Uterus (tissue), 4 donors: ENCODE results near the gene RIT2. TPM values are rescaled to one million over a fixed set of nuclear protein-coding genes. Genes with fewer than 3 reads are reported as not detected.

Source experiments
- DNase-seq, 2 donors: peaks; one replicate each; pipeline ENCODE4 v3.0.0-alpha.2; 2019 to 2020
- H3K27ac ChIP-seq, 2 donors: fragments of 200-600 bp; sonication (generic); 1 replicate in 1 of 2; 2 replicates in 1 of 2; pipeline ENCODE4 v1.5.1; 2016 to 2018
- H3K27me3 ChIP-seq, 2 donors: fragments of 200-600 bp; sonication (generic); one replicate each; pipeline ENCODE4 v1.5.1; 2018 to 2019; ENCODE audit warnings: control low read depth in 1 of 2
- H3K36me3 ChIP-seq, 2 donors: fragments of 200-600 bp; sonication (generic); one replicate each; pipeline ENCODE4 v1.5.1; 2019; ENCODE audit warnings: control low read depth in 1 of 2
- H3K4me1 ChIP-seq, 2 donors: fragments of 200-600 bp; sonication (generic); one replicate each; pipeline ENCODE4 v1.5.1; 2018 to 2019; ENCODE audit warnings: control low read depth in 1 of 2
- H3K4me3 ChIP-seq, 2 donors: fragments of 200-600 bp; sonication (generic); 1 replicate in 1 of 2; 2 replicates in 1 of 2; pipeline ENCODE4 v1.5.1; 2018 to 2019; ENCODE audit warnings: mild to moderate bottlenecking in 1 of 2
- H3K9me3 ChIP-seq, 2 donors: fragments of 200-600 bp; sonication (generic); one replicate each; pipeline ENCODE4 v1.5.1; 2019; ENCODE audit warnings: control low read depth in 1 of 2
- POLR2A ChIP-seq, 2 donors: fragments of 450-650 bp; IDR thresholded peaks; one replicate each; pipeline ENCODE4 v1.6.1; 2016; ENCODE audit warnings: antibody characterized with exemption in 2 of 2, mild to moderate bottlenecking in 1 of 2, moderate library complexity in 1 of 2
- intact Hi-C: fragments of 100-400 bp; cut with DNase I; formaldehyde crosslinking; loops from one replicate; pipeline ENCODE4 v1.15.1; 2023; ENCODE audit warnings: low total_unique reads
- total RNA-seq, 4 donors: library from RNA; depleted of rRNA in 3 of 4; stranded (reverse); fragments of >200 nt in 3 of 4; gene quantifications; one replicate each; pipeline versions ENCODE4 v1.1.0 to v1.2.4, GENCODE V29; 2014 to 2023
- TF ChIP-seq, protein P1 (sequence below), 4 experiments: fragments of 200-600 bp in 2 of 4; fragments of 450-650 bp in 2 of 4; sonication (generic) in 2 of 4; IDR thresholded peaks; one replicate each; pipeline ENCODE4 v1.5.1; 2016 to 2019; ENCODE audit warnings: antibody characterized with exemption in 4 of 4, mild to moderate bottlenecking in 2 of 4, moderate library complexity in 1 of 4
- donor health status: DM: yes; HTN: yes; CAD: no.

Gene RIT2
- total RNA-seq, 4 donors from 2014 or later = not detected

DNA sequence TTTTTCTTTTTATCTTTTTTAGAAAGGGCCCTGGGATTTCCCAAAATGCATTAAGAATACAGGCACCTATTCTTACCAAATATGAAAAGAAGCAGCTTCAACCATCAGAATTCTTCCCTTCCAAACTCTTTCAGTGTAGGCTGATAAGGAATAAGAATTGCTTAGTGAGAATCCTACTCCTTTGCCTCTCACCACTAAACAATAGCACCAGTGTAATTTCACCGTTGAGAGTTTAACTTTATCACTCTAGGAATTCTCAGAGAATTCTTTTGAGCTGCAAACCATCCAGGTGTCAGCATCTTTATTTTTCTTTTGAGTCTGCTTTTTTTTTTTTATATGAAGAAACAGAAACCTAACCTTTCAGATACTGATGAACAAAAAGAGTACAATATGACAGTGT, 194.9 kb downstream of the RIT2 start:
- intact Hi-C loops = no loop called here
- no peak for TF ChIP-seq POLR2A (IDR thresholded peaks at IDR 0.05)
- TF ChIP-seq, protein P1, sequence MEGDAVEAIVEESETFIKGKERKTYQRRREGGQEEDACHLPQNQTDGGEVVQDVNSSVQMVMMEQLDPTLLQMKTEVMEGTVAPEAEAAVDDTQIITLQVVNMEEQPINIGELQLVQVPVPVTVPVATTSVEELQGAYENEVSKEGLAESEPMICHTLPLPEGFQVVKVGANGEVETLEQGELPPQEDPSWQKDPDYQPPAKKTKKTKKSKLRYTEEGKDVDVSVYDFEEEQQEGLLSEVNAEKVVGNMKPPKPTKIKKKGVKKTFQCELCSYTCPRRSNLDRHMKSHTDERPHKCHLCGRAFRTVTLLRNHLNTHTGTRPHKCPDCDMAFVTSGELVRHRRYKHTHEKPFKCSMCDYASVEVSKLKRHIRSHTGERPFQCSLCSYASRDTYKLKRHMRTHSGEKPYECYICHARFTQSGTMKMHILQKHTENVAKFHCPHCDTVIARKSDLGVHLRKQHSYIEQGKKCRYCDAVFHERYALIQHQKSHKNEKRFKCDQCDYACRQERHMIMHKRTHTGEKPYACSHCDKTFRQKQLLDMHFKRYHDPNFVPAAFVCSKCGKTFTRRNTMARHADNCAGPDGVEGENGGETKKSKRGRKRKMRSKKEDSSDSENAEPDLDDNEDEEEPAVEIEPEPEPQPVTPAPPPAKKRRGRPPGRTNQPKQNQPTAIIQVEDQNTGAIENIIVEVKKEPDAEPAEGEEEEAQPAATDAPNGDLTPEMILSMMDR (IDR thresholded peaks at IDR 0.05) = no peak
- Histone ChIP-seq H3K4me3 (no peak overlapping the region), H3K36me3 (no peaks in the 10 kb centered on the region), H3K27me3 (no peaks in the 10 kb centered on the region), H3K9me3 (no peaks in the 10 kb centered on the region), H3K4me1 (no peaks in the 10 kb centered on the region), H3K27ac (no peak overlapping the region)
- no peak for DNase-seq

DNA sequence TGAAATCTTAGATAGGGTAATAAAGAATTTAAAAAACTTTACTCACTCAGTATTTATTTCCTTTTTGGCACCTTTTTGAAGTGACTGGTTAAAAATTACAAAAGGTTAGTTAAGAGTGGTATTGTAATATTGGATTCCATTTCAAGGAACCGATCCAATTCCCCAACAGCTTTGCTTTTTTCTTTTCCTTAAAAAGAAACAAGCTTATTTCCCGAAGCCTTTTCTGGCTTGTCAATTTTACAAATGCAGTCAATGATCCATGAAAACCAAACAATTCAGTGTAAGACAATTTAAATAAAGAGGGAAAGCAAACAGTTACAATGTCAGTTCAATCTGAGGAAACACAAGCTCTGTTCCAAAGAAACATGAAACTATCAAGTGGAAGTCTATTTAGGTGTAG, 200.2 kb downstream of the RIT2 start:
- Histone ChIP-seq H3K27me3 (no peaks in the 10 kb centered on the region), H3K27ac (no peak overlapping the region), H3K4me1 (no peaks in the 10 kb centered on the region), H3K4me3 (no peak overlapping the region), H3K9me3 (no peaks in the 10 kb centered on the region), H3K36me3 (no peaks in the 10 kb centered on the region)
- TF ChIP-seq, protein P1 (IDR thresholded peaks at IDR 0.05) = no peak
- no peak for TF ChIP-seq POLR2A (IDR thresholded peaks at IDR 0.05)
- intact Hi-C loops = no loop called here
- no peak for DNase-seq

DNA sequence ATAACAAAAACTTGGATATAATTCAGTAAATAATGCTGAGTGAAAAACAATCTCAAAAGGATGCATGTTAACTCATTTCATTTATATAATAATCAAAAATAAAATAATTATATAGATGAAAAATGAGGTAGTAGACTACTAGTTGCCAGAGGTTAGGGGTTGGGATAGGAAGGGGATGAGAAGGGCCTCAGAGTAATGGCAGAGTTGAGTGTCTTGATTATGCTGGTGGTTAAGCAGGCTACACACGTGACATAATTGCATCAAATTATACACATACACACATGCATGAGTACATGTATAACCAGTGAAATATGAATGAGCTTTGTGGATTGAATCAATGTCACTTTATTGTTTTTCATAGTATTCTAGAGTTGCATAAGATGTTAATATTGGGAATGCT, 201.0 kb downstream of the RIT2 start:
- Histone ChIP-seq H3K4me3 (no peak overlapping the region), H3K27ac (no peak overlapping the region), H3K9me3 (no peaks in the 10 kb centered on the region), H3K36me3 (no peaks in the 10 kb centered on the region), H3K4me1 (no peaks in the 10 kb centered on the region), H3K27me3 (no peaks in the 10 kb centered on the region)
- TF ChIP-seq, protein P1 (IDR thresholded peaks at IDR 0.05) = no peak
- TF ChIP-seq POLR2A (IDR thresholded peaks at IDR 0.05) = no peak
- intact Hi-C loops = no loop called here
- no peak for DNase-seq

- Histone ChIP-seq H3K27ac (no peak overlapping the region), H3K4me3 (no peak overlapping the region), H3K27me3 (no peaks in the 10 kb centered on the region), H3K36me3 (no peaks in the 10 kb centered on the region), H3K9me3 (no peaks in the 10 kb centered on the region), H3K4me1 (no peaks in the 10 kb centered on the region)
- intact Hi-C loops = no loop called here
- no peak for DNase-seq
- no peak for TF ChIP-seq POLR2A (IDR thresholded peaks at IDR 0.05)
- TF ChIP-seq, protein P1 (IDR thresholded peaks at IDR 0.05) = no peak
Observed at GRCh38 chr18:42909095-42909494, 206.4 kb downstream of the RIT2 start.

GRCh38 chr18:42906761-42907160, 208.7 kb downstream of the RIT2 start:
- no peaks in the 10 kb centered on the region for H3K4me1 ChIP-seq
- no peaks in the 10 kb centered on the region for H3K36me3 ChIP-seq
- DNase-seq = no peak
- no peak overlapping the region for H3K27ac ChIP-seq
- H3K4me3 ChIP-seq = no peak overlapping the region
- H3K27me3 ChIP-seq = no peaks in the 10 kb centered on the region
- TF ChIP-seq, protein P1 (IDR thresholded peaks at IDR 0.05) = no peak
- no peak for TF ChIP-seq POLR2A (IDR thresholded peaks at IDR 0.05)
- intact Hi-C loops = no loop called here
- no peaks in the 10 kb centered on the region for H3K9me3 ChIP-seq
